Tibial nerve (tissue), 4 donors: ENCODE results near the gene CAPN8. TPM values are rescaled to one million over a fixed set of nuclear protein-coding genes. Genes with fewer than 3 reads are reported as not detected.

Experiments
- DNase-seq, 2 donors: peaks; one replicate each; pipeline ENCODE4 v3.0.0-alpha.2; 2019; ENCODE audit warnings: low spot score in 2 of 2
- H3K27ac ChIP-seq, 4 donors: fragments of 200-600 bp; sonication (generic) in 3 of 4; one replicate each; pipeline ENCODE4 v1.5.1; 2017 to 2019; ENCODE audit warnings: mild to moderate bottlenecking in 1 of 4
- H3K27me3 ChIP-seq, 2 donors: fragments of 200-600 bp; sonication (generic) in 1 of 2; one replicate each; pipeline versions ENCODE4 v1.5.1 to v1.6.0; 2017 to 2019
- H3K36me3 ChIP-seq, 3 donors: fragments of 200-600 bp; sonication (generic); one replicate each; pipeline ENCODE4 v1.5.1; 2018 to 2019
- H3K4me1 ChIP-seq, 4 donors: fragments of 200-600 bp; sonication (generic) in 3 of 4; one replicate each; pipeline ENCODE4 v1.5.1; 2017 to 2019
- H3K4me3 ChIP-seq, 4 donors: fragments of 200-600 bp; sonication (generic) in 3 of 4; one replicate each; pipeline ENCODE4 v1.5.1; 2017 to 2019; ENCODE audit warnings: mild to moderate bottlenecking in 1 of 4, moderate library complexity in 1 of 4
- H3K9me3 ChIP-seq, 4 donors: fragments of 200-600 bp; sonication (generic) in 3 of 4; one replicate each; pipeline ENCODE4 v1.5.1; 2017 to 2019
- CTCF ChIP-seq, 5 experiments: fragments of 200-600 bp in 3 of 5; fragments of 450-650 bp in 2 of 5; sonication (generic) in 3 of 5; IDR thresholded peaks; one replicate each; pipeline ENCODE4 v1.5.1; 2016 to 2019; ENCODE audit warnings: antibody characterized with exemption in 5 of 5, mild to moderate bottlenecking in 3 of 5, moderate library complexity in 2 of 5
- EP300 ChIP-seq, 2 donors: sonication (generic); formaldehyde crosslinking; IDR thresholded peaks; one replicate each; pipeline ENCODE4 v1.6.1; 2017; ENCODE audit warnings: antibody characterized with exemption in 2 of 2, mild to moderate bottlenecking in 1 of 2
- POLR2A ChIP-seq, 2 donors: fragments of 450-650 bp; IDR thresholded peaks; one replicate each; pipeline ENCODE4 v1.6.1; 2017; ENCODE audit warnings: antibody characterized with exemption in 2 of 2, mild to moderate bottlenecking in 2 of 2, moderate library complexity in 2 of 2
- WGBS, 2 donors: methylation state at CpG; one replicate each; pipeline ENCODE4 v1.1.5; 2018; 5-methylcytosine and 5-hydroxymethylcytosine counted together
- total RNA-seq, 4 donors: library from RNA; depleted of rRNA; stranded (reverse); fragments of >200 nt; gene quantifications; one replicate each; pipeline ENCODE4 v1.1.0, GENCODE V29; 2016

CAPN8 gene
- total RNA-seq, 4 donors from 2014 or later = not detected

DNA sequence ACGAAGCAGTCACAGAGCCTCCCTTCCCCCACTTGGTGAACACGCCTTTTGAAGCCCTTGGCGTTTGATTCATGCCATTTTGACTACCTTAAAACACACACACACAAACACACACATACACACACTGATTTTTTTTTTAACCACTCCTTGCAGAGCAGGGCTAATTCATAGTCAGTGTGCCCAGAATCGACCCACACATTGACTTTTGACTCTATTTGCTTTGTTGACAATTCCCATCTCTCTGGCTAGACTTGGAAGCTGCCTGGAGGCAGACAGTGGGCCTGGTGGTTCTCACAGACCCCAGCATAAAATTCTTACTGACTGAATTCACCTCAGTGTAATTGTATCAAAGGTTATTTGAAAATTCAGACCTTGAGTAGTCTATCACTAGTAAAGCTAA lies 30.3 kb downstream of the CAPN8 start:
- Histone ChIP-seq H3K4me1 (no peaks in the 10 kb centered on the region), H3K36me3 (no peaks in the 10 kb centered on the region), H3K27me3 (no peaks in the 10 kb centered on the region), H3K9me3 (peaks cover 0 to 13% (median 0%) of the 10 kb centered on the region in 4 donors), H3K27ac (no peak overlapping the region), H3K4me3 (no peak overlapping the region)
- TF ChIP-seq POLR2A (IDR thresholded peaks at IDR 0.05) (no peak), EP300 (IDR thresholded peaks at IDR 0.05) (no peak), CTCF (IDR thresholded peaks at IDR 0.05) (no peak)
- 55 to 68% methylated on average over 4 of the region's 4 CpGs for WGBS, 2 donors
- DNase-seq = no peak

GRCh38 chr1:223634423-223634822 lies 31.1 kb downstream of the CAPN8 start:
- TF ChIP-seq POLR2A (IDR thresholded peaks at IDR 0.05) (no peak), EP300 (IDR thresholded peaks at IDR 0.05) (no peak), CTCF (IDR thresholded peaks at IDR 0.05) (no peak)
- no peak for DNase-seq
- Histone ChIP-seq H3K4me1 (no peaks in the 10 kb centered on the region), H3K27me3 (no peaks in the 10 kb centered on the region), H3K9me3 (peaks cover 0 to 13% (median 0%) of the 10 kb centered on the region in 4 donors), H3K4me3 (no peak overlapping the region), H3K36me3 (no peaks in the 10 kb centered on the region), H3K27ac (no peak overlapping the region)
- 72 to 83% methylated on average over 4 of the region's 4 CpGs for WGBS, 2 donors

DNA sequence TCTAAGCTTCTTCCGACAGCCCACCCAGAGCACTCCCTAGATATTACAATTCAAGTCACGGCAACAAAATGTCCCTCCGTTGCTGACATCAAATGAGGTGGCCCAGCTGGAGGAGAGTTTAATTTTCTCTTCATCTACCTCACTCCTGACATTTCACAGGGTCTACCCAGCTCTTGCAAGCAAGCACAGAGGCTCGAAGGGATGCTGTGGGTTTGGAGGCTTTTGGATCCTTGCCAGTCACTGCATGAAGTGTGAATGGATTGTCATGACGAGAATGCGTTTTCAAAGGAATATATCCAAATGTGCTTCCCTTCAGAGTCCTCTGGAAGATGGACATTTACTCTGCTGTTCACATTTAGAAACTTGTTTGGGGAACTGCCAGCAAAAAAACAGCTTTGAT lies 33.5 kb downstream of the CAPN8 start:
- 42 to 53% methylated on average over 6 of the region's 6 CpGs for WGBS, 2 donors
- Histone ChIP-seq H3K36me3 (no peaks in the 10 kb centered on the region), H3K27me3 (no peaks in the 10 kb centered on the region), H3K4me1 (no peaks in the 10 kb centered on the region), H3K9me3 (peaks cover 0 to 13% (median 0%) of the 10 kb centered on the region in 4 donors), H3K4me3 (no peak overlapping the region), H3K27ac (no peak overlapping the region)
- DNase-seq = no peak
- TF ChIP-seq EP300 (IDR thresholded peaks at IDR 0.05) (no peak), POLR2A (IDR thresholded peaks at IDR 0.05) (no peak), CTCF (IDR thresholded peaks at IDR 0.05) (no peak)

DNA sequence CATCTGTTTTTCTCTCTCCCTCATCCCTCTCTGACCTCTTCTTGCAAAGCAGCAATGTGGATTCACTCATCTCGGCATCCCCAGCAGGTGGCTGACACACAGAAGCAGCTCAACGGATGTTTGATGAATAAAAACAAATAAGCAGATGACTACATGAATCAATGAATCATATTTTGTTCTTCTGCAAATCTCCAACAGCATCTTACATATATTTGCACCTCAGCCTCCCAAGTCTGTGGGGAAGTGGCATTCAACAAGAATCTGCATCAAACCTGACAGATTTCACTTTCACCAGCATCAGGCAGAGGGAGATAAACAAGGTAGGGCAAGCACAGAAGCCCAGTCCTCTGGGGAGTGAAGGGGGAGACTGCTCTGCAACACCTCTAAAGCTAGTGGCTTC lies 34.0 kb downstream of the CAPN8 start:
- H3K27me3 ChIP-seq = no peaks in the 10 kb centered on the region
- H3K9me3 ChIP-seq = peaks cover 0 to 13% (median 0%) of the 10 kb centered on the region in 4 donors
- H3K27ac ChIP-seq = no peak overlapping the region
- WGBS, 2 donors = 20 to 27% methylated on average over 2 of the region's 2 CpGs
- no peak for DNase-seq
- no peaks in the 10 kb centered on the region for H3K4me1 ChIP-seq
- no peak overlapping the region for H3K4me3 ChIP-seq
- TF ChIP-seq POLR2A (IDR thresholded peaks at IDR 0.05) (no peak), CTCF (IDR thresholded peaks at IDR 0.05) (no peak), EP300 (IDR thresholded peaks at IDR 0.05) (no peak)
- no peaks in the 10 kb centered on the region for H3K36me3 ChIP-seq

DNA sequence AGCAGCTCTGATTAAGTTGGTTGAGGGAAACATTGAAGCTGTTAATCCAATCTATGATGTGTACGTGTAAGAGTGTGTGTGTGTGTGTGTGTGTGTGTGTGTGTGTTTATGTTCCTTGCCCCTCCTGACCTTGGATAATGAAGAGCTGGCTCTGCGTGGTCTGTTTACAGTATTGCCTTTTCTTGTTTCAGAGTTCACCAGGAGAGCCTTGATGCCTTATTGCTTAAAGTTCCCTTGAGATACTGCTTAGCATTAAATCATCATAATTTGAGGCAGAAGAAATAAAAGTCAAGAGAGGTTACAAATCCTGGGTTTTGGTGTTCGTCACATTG lies 36.4 kb downstream of the CAPN8 start:
- no peak overlapping the region for H3K4me3 ChIP-seq
- no peak overlapping the region for H3K27ac ChIP-seq
- no peaks in the 10 kb centered on the region for H3K27me3 ChIP-seq
- TF ChIP-seq POLR2A (IDR thresholded peaks at IDR 0.05) (no peak), EP300 (IDR thresholded peaks at IDR 0.05) (no peak), CTCF (IDR thresholded peaks at IDR 0.05) (no peak)
- H3K36me3 ChIP-seq = no peaks in the 10 kb centered on the region
- WGBS, 2 donors = 28 to 42% methylated on average over 3 of the region's 3 CpGs
- DNase-seq = no peak
- no peaks in the 10 kb centered on the region for H3K4me1 ChIP-seq
- H3K9me3 ChIP-seq = peaks cover 0 to 2% (median 0%) of the 10 kb centered on the region in 4 donors
